Stimulated activated CD4-positive, alpha-beta T cell treated with anti-CD3 and anti-CD28 coated beads, Interleukin-12 subunit alpha, Interleukin-12 subunit beta, amount 100 ng/mL, for 4 hours (primary cell): ENCODE data around the gene TSHR.
A peak's percentile ranks its signal among the peaks of the same experiment; 100 is the strongest.
"Not testable (repeated sequence)": the region's sequence is repeated elsewhere in the genome, so short reads cannot be mapped to it uniquely, and the experiment has no call there.

Experiments used
- DNase-seq: peaks from one replicate; pipeline ENCODE4 v3.0.0-alpha.2; 2020

The TSHR gene

DNA sequence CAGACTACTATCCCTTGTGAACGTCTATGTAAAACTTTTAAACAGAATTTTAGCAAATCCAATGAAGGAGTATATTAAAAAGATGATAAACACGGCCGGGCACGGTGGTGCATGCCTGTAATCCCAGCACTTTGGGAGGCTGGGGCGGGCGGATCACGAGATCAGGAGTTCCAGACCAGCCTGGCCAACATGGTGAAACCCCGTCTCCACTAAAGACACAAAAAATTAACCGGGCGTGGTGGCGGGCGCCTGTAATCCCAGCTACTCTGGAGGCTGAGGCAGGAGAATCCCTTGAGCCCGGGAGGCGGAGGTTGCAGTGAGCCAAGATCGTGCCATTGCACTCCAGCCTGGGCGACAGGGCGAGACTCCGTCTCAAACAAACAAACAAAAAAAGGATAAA lies 2.2 kb upstream of the TSHR start:
- not testable (repeated sequence) for DNase-seq

DNA sequence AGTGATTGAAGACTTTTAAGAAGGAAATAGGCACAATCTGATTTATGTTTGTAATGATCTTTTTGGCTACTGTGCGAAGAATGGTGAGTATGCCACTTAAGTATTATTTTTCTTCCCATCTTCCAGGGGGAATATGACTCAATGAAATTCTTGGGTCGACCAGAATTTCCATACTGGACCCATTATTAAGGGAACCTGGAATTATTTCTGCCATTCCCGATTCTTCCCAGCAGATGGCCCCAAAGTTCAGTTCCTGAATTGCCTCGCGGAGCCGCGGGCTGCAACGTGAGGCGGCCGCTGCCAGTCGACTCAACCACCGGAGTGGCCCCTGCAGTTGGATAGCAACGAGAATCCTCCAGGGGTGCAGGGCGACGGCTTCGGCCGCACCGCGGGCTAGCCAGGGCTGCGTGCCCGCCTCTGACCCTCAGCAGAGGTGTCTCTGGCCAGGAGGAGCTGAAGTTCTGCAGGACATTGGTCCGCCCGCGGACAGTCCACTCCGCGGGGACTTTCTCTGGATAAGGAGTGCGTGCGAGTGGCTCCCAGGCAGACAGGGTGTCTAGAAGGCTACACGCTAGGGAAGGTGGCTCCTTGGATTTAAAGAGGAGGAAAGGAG lies 628 bp upstream of the TSHR start:
- peak; percentile 68 for DNase-seq

DNA sequence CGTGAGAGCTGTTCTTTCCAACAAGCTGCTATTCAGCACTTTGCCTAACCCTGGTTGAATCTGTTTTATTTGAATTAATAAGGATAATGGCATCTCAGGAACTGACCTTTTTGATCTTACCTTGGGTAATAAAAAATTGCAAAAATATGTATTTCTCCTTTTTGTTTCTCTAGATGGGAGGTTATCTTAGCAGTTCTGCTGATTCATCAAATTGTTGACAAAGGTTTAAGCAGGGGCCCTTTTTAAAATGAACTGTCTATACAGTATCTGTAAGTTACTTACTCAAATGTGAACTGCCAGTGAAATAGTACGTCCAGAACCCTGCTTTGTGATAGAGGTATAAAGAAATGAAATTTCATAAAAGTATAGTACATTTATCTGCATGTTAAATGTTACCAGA lies 681 bp downstream of the TSHR start:
- no peak for DNase-seq

DNA sequence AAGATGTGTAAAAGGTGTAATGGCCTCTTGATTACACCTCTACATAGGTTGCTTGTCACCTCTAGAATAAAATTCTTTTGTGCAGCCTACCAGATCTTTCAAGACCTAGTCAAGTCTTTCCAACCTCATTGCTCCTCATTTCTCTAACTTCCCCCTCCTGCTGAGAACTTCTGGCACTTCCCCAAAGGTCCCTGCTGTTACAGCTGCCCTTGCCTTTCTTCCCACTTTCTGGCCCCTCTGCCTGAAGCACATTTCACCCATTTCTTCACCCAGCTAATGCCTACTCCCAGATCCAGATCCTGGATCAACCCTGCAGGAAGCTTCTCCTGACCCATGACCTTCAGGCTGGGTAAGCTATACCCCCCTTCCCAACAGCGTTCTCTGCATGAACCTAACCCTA lies 1.5 kb downstream of the TSHR start:
- DNase-seq, result no peak

DNA sequence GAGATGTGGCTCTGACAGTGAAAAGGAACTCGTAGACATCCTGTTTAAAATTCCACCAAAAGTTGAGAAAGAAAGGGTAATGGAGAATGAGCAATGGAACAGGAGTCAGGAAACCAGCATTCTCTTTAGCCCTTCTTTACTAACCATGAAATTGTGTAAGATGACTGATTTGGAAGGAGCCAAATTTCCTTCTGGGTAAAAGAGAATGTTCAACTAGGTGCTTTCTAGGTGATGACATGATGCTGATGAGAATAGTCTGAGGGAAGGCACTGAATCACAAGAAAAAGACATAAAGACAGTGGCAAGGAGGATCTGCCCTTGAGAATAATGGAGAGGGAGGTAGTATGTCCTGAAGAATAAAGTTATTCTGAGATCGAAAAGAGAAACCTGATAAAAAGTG lies 2.2 kb downstream of the TSHR start:
- no peak for DNase-seq

DNA sequence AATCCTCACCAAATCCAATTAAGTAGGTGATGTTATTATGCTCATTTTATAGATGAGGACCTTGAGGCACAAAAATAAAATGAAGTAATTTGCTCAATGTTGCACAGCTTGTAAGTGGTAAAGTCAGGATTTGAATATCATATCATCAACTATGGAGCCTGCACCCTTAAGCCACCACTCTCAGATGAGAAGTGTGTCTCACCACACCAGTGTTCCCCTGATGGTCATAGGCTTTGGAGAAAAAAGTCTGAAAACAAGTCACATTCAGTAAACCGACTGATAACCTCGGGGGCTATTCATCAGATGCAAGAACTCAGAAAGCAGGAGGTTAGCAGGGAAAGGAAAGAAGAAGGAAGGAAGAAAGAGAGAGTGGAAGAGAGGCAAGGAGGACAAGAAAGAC lies 2.8 kb downstream of the TSHR start:
- DNase-seq, result no peak

DNA sequence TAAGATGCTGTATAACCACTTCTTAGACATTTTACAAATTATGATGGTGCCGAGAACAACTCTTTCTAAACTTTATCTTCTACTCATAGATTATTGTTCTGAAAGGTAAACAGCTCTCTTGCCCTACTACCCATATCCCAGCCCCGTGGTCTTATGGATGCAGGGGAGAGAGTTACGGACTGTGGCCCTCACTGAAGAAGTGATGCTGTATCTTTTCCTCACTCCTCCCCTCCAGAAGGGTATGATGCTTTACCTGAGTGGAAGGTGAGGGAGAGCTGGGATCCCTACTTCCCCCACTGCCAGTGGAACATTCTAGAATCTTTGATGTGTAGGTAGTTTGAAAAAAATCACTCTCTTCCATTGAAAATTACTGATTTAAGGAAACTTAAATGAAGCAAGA lies 3.5 kb downstream of the TSHR start:
- no peak for DNase-seq

DNA sequence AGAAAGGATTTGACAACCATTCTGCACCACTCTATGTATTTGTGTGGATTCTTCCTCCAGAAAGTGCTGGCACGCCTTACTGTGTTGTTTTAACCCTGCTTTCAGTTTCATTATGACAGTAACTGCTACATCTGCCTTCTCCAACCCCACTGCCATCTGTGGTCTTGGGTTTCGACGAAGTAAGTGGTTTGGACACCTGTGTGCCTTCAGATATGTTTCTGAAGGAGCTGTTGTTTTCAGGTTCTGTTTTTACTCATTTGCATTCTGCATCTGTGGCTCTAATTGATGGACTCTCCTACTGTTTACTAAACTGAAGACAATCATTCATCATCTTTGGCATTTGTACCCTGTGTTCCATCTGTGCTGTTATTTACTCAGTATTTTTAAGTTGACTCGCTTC lies 4.1 kb downstream of the TSHR start:
- no peak for DNase-seq

DNA sequence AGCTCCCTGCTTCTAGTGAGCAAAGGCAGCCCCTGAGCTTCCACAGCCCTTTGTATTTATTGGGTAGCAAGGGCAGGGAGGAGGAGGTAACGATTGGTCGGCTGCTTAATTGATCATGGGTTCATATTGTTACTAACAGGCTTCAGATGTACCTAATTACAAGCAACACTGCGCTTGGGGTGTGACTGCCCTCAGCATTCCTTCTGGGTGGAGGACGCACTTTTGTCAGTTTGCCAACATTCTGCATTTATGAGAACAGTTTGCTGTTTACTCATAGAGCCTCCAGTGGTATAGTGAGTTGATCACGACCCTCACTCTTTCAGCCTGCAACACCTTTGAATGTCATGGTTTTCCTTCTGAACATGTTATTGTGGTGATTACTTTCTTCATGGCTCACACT lies 9.6 kb downstream of the TSHR start:
- DNase-seq, result no peak

DNA sequence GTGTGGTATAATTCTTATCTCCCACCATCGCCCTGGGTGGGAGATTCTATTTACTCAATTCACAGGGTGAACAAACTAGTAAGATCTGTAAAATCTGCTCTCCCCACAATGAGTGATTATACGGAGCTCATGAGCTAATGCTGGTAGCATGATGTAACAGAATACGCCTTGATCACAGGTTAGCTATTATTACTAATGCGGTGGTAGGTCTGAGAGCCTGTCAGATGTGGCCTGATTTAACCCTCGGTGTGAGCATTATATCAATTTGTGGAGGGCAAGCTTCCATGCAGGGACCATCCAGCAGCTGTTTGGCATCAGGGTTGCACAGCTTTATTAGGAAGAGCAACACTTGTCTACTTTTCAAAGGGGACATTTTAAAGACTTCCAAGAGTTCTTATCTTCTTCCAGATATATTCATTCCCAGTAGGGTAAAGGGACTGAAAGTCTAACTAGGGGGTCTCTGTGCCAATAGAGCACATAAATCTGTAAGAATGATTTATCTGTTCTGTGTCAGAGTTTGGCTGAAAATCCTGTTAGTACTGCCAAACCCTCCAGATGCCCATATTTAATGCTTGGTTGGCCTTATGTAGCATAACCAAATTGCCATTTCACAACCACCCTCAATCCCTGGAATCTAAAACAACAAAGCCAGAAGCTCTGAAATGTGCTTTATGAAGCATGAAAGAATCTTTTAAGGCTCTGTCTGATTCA lies 18.7 kb downstream of the TSHR start:
- no peak for DNase-seq

DNA sequence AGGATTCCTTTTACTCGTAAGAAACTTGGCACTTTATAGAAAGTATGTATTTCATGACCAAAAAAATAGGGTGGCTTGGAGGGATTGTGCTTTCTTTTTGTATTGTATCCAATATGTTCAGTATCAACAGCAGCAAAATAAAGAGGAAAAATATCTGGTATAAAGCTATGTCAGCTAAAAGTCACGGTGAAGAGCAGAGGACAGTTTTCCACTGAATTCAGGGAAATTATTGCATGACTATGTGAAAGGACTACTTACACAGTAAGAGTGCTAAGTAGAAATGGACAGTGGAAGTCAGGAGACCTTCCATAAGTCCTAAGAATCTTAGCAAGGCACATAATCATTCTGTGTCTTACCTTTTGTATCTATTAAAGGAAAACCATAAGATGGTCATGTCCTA lies 19.3 kb downstream of the TSHR start:
- DNase-seq, result no peak

DNA sequence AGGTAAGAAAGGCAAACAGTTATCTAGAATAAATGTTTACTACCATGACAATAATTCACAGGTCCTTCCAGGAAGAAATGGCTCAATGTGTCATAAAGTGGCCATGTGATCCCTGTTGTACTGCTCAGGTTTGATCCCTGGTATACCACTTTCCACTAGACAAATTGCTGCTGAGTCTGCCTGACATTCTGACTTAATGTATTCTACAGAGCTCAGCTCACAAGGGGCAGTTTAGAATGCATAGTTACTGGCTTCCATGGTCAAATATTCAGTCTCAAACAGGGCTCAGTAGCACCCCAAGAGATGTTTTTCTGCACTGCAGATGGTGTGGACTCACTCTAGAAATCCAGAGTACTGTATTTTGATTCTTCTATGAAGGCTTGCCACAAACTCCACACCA lies 21.8 kb downstream of the TSHR start:
- no peak for DNase-seq

DNA sequence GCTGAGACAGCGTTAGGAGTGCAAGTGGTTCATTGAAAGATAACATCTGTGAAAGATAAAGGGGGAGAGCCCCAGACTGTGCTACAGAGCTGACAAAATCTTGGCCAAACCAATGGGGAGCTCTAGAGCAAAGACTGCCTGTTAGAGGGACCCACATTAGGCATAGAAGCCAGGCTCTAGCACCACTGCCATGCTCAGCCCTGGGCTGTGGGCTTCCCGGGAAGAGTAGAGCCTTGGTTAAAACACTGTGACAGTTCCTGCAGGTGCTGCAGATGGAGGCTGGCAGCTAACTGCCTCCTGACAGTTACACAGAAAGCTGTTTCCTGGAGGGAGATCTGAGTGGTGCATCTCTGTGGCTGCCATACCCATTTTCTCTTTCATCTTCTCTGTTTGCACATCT lies 23.0 kb downstream of the TSHR start:
- DNase-seq, result no peak

DNA sequence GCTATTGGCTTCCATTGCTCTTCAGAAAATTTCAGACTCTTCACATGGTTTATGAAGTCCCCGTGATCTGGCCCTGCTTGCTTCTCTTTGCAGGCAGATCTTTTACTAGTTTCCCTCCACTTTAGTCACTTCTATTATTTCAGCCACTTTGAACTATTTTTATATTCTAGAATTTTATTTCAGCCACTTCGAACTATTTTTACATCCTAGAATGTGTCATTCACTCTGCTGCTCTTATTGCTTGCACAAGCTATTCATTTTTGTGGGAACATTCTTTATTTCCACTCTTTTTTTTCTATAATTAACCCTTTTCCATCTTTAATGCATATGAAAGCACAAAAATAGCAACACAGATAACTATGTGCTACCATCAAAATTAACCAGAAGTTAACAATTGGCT lies 24.5 kb downstream of the TSHR start:
- no peak for DNase-seq

DNA sequence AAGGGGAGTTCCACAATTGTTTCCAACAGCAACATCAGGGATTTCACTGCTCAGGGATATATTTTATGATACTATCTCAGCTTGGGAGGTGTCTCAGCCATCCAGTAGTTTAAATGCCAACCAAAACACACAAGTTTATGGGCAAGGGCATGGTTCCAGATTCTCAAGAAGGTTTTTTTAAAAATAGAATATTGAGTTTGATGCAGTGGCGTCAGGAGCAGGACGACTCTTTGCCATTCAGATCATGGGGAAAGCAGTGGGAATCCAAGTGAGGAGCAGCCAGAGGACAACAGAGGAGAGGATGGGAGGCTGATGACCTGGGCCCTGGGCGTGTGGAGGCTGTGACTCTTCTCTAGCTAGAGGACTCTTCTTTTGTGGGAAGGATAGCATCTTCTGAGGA lies 25.7 kb downstream of the TSHR start:
- DNase-seq, result no peak

DNA sequence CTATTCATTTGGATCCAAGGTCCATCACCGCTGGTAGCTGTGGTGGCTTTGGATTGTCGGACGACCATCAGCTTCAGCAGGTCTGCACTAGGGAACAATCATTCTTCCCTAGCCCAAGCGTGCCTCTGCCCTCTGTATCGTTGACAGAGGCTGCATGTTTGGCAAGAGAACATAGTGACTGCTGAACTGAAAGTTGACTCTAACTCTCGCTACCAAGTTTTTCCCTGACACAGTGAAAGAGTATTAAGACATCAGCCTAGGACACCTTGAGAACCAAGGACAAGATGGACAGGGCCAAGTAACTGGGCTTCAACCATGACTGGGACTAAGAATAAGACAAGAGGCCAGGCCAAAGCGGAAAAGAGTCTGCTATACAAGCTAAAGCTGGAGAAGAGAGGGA lies 26.3 kb downstream of the TSHR start:
- DNase-seq, result no peak

DNA sequence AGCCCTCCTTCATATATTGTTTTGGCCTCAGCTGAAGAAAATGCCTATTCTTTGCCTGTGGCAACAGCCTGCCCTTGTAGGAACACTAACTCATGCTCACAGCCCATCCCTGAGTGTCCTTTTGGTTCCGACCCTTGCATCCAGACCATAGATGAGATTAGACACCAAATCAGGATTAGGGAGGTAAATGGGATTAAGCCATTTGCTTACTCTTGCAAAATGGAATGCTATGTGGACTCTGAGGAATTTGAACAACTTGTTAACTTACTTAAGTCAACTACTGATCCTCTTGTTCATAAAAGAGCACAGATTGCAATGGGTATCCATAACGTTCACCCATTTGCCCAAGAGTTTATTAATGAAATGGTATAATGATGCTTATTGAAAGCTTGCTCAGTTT lies 27.3 kb downstream of the TSHR start:
- DNase-seq, result no peak

DNA sequence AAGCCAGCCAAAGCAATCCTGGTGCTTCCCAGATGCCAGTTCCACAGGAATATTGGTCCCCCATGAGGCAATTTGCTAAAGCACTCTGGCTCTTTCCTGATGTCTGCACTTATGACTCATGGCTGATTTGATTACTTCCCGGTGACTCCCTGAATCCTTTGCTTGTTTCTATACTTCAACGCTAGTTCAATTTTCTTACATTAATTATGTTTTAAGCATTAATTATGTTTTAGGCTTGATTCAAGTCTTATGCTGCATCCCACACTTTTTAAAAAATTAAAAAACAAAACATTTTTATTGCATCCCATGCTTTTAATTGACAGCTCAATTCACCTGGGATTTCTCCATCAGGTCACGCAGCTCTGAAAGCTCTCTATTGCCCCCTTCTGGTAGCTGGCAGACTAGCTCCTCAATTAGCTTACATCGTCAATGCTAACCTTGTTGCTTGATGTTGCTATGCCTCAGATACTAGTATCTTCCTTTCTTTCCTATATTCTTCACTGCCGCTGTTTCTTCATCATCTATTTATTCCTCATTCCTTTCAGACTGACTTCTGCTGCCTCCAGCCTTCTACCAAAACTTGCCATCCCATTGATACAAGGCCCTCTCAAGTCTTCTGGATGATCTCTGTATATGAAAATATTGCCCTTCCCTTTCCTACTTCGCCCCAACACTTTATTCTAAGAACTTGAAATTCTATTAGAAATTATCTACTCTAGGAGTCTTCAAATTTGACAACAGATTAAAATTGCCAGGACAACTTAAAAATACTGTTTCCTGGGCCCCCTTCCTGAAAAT lies 32.0 kb downstream of the TSHR start:
- DNase-seq, result peak; percentile 48

DNA sequence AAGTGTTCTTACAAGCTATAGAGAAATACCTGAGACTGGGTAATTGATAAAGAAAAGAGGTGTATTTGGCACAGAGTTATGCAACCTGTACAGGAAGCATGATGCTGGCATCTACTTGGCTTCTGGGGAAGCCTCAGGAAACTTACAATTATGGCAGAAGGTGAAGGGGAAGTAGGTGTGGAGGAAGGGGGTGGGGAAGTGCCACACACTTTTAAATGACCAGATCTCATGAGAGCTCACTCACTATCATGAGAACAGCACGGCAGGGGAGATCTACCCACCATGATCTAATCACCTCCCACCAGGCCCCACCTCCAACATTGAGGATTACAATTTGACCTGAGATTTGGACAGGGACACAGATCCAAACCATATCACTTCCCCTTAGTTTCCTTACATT lies 32.8 kb downstream of the TSHR start:
- DNase-seq, result no peak

DNA sequence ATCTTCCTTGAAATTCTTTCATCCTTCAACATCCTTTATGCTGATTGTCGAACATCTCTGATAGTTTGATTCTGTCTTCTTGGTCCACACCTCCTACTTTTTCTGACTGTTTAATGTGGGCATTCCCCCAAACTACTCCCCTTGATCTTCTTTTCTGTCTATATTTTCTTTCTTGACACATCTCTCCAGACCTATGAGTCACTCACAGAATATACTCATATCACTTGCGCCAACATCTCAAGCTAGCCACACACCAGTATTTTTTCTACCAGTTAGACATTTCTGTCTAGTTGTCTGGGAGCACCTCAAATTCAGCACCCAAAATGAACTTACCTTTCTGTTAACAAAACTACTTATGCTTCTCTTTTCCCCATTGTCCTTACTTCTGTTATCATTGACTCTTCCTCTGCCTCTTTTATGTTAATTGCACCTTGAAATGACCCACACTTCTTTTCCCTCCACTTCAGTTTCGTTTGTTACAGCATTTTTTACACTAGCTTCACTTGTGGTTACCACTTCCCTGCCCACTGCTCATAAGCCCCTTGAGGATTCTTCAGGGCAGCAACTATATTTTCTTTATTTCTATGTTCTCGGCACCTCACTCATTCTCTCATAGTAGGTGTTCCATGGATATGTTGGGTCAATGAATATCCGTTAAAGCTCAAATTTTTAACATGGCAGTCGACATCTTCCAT lies 33.5 kb downstream of the TSHR start:
- DNase-seq, result no peak

DNA sequence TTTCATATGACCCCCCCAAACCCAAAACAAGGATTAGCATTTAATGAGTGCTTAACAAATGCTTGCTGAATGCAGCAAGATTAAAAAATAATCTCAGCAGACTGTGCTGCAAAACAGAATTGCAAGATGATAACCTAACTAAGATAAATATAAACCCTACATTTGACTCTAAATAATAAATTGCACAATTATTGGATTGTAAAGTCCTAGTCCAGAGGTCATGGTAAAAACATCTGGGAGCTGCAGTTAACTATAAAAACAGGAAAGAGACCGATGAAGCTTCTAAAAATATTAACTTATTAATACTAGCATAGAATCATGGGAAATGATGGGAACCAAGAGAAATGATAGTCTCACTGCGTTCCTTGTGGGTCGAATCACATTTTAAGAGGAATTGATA lies 37.2 kb downstream of the TSHR start:
- DNase-seq, result no peak

DNA sequence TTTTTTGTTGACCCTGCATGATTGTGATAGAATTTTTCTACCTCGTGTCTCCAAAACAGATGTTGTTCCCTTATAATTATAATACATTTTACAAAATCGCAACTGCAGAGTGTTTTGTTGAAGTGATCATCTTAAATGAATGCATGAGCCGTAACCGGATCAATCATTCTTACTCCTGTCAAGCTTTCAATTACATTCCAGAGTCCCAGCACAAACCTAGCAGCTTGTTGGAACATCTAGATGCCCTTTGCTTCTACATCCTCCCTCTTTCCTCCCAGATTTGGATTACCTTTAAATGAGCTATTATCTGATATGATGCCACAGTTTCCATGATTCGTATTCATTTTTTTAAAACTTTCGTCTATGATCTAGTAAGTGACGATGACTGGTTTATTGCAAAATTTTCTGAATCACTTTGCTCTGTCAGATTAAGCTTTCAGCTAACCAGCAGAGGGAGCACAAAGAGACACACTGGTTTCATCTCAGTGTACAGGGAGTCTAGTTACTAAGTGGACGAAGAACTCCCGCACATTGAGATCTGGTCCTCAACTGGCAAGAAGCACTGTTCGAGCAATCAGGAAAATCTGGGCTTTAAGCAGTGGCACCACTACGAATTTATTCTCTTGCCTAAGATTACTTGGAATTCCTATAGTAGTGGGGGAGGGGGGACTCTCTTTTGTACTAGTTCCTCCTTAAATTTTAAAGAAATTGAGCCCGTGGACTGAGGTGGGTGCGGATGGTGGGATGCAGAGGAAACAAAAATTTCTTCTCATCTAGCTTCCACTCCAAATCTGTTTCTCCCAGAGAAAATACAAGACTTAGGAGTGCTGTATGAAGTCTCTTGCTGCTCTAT lies 40.9 kb downstream of the TSHR start:
- no peak for DNase-seq

DNA sequence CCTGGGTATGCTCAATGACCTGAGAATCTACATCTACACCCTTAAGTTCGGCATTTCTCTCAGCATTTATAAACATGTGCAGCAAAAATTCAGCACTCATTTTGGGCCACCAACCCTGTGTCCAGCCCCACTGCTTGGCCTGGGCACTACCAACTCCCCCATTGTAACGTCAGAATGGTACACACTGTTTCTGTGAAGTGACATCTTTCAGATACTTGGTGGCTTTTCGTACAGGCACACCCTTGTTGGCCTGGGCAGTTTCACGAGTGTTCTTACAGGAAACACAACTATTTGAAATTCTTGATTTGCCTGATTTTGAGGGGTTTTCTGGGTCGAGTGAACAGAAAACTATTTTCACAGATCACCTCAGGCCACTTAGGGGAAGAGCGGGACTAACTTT lies 46.0 kb downstream of the TSHR start:
- DNase-seq, result no peak
